ENCODE measurements around the gene MAP3K20. TPM values are rescaled to one million over a fixed set of nuclear protein-coding genes. Genes with fewer than 3 reads are reported as not detected.

The MAP3K20 gene
- total RNA-seq, 1 experiment from 2014 or later: 15.2 TPM

DNA sequence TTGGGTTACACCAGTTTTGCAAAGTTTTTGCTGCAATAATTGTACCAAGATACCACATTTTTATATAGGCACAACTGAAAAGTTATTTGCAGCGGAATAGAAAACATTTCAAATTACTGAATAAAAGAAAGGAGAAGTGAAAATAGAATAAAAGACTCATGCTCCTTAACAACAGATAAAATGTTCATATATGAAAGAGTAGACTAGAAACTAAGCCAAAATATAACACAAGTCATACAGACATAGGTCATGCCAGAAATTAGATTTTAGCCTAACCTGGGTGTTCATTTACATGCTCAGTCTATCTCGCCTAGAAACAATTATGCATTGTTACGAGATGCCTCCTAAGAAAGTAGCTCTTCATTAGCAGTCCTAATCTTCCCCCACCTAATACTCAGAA lies 16.4 kb upstream of the MAP3K20 start:
- ATAC-seq (no peak), DNase-seq (ENCODE audit: low spot score) (no peak)
- H3K27me3 Mint-ChIP-seq (ENCODE audit: low read depth): peaks cover 5% of the 10 kb centered on the region; the same call in 1 of the 2 replicates
- H3K36me3 Mint-ChIP-seq: no peaks in the 10 kb centered on the region
- H3K4me1 Mint-ChIP-seq: peaks cover 7% of the 10 kb centered on the region
- POLR2A ChIA-PET: no interaction called here
- H3K9me3 Mint-ChIP-seq: peaks cover 9% of the 10 kb centered on the region
- TF ChIP-seq, protein P1, sequence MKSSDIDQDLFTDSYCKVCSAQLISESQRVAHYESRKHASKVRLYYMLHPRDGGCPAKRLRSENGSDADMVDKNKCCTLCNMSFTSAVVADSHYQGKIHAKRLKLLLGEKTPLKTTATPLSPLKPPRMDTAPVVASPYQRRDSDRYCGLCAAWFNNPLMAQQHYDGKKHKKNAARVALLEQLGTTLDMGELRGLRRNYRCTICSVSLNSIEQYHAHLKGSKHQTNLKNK (CRISPR knock-in tag; IDR thresholded peaks at IDR 0.05): no peak
- TF ChIP-seq CREM (CRISPR knock-in tag; IDR thresholded peaks at IDR 0.05) (no peak), ZNF121 (CRISPR knock-in tag; IDR thresholded peaks at IDR 0.05) (no peak), FOXJ3 (CRISPR knock-in tag; IDR thresholded peaks at IDR 0.05; ENCODE audit: borderline replicate concordance) (no peak), SMAD3 (CRISPR knock-in tag; IDR thresholded peaks at IDR 0.05; ENCODE audit: borderline replicate concordance) (no peak), GABPB1 (CRISPR knock-in tag; IDR thresholded peaks at IDR 0.05) (no peak), SP1 (CRISPR knock-in tag; conservative IDR thresholded peaks at IDR 0.05) (no peak), CREB1 (CRISPR knock-in tag; IDR thresholded peaks at IDR 0.05) (no peak), ELF4 (CRISPR knock-in tag; IDR thresholded peaks at IDR 0.05; ENCODE audit: low read depth) (no peak), TEAD4 (CRISPR knock-in tag; IDR thresholded peaks at IDR 0.05) (no peak), ATF1 (CRISPR knock-in tag; IDR thresholded peaks at IDR 0.05) (no peak), NFYB (CRISPR knock-in tag; conservative IDR thresholded peaks at IDR 0.05; ENCODE audit: low read depth) (no peak), SOX15 (CRISPR knock-in tag; IDR thresholded peaks at IDR 0.05) (no peak), NR1H2 (CRISPR knock-in tag; IDR thresholded peaks at IDR 0.05) (no peak)
- TF ChIP-seq, protein P2, sequence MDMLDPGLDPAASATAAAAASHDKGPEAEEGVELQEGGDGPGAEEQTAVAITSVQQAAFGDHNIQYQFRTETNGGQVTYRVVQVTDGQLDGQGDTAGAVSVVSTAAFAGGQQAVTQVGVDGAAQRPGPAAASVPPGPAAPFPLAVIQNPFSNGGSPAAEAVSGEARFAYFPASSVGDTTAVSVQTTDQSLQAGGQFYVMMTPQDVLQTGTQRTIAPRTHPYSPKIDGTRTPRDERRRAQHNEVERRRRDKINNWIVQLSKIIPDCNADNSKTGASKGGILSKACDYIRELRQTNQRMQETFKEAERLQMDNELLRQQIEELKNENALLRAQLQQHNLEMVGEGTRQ (CRISPR knock-in tag; IDR thresholded peaks at IDR 0.05): no peak
- TF ChIP-seq, protein P3, sequence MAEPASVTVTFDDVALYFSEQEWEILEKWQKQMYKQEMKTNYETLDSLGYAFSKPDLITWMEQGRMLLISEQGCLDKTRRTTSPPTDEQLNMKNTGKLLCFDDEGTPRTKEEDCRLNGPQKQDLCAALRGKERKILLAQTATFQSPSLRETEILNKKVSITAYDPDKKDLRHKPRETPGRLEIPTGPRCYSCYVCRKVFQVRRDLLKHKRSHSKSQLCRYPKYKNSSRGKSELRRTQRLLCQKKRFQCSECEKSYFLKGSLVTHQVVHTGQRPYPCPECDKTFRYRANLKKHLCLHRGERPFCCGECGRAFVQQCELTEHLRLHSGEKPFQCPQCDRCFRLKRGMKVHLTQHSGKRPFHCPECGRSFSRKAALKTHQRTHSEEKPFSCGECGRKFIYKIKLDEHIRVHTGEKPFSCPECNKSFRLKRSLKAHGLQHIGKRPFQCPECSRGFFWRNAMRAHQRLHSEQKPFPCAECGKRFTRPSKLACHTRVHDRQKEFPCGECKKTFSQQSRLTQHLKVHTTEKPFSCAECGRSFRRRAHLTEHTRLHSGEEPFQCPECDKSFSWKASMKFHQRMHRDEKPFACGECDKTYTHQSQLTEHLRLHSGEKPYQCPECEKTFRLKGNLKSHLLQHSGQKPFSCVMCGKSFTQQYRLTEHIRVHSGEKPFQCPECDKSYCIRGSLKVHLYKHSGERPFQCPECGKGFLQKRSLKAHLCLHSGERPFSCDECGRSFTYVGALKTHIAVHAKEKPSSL (CRISPR knock-in tag; conservative IDR thresholded peaks at IDR 0.05): no peak
- TF ChIP-seq, protein P4, sequence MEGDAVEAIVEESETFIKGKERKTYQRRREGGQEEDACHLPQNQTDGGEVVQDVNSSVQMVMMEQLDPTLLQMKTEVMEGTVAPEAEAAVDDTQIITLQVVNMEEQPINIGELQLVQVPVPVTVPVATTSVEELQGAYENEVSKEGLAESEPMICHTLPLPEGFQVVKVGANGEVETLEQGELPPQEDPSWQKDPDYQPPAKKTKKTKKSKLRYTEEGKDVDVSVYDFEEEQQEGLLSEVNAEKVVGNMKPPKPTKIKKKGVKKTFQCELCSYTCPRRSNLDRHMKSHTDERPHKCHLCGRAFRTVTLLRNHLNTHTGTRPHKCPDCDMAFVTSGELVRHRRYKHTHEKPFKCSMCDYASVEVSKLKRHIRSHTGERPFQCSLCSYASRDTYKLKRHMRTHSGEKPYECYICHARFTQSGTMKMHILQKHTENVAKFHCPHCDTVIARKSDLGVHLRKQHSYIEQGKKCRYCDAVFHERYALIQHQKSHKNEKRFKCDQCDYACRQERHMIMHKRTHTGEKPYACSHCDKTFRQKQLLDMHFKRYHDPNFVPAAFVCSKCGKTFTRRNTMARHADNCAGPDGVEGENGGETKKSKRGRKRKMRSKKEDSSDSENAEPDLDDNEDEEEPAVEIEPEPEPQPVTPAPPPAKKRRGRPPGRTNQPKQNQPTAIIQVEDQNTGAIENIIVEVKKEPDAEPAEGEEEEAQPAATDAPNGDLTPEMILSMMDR (IDR thresholded peaks at IDR 0.05): no peak
- TF ChIP-seq, protein P5, sequence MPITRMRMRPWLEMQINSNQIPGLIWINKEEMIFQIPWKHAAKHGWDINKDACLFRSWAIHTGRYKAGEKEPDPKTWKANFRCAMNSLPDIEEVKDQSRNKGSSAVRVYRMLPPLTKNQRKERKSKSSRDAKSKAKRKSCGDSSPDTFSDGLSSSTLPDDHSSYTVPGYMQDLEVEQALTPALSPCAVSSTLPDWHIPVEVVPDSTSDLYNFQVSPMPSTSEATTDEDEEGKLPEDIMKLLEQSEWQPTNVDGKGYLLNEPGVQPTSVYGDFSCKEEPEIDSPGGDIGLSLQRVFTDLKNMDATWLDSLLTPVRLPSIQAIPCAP (CRISPR knock-in tag; IDR thresholded peaks at IDR 0.05): no peak
- TF ChIP-seq, protein P6, sequence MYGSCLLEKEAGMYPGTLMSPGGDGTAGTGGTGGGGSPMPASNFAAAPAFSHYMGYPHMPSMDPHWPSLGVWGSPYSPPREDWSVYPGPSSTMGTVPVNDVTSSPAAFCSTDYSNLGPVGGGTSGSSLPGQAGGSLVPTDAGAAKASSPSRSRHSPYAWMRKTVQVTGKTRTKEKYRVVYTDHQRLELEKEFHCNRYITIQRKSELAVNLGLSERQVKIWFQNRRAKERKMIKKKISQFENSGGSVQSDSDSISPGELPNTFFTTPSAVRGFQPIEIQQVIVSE (CRISPR knock-in tag; IDR thresholded peaks at IDR 0.05; ENCODE audit: borderline replicate concordance): no peak
- no peak overlapping the region for H3K4me3 Mint-ChIP-seq
- no peak overlapping the region for H3K27ac Mint-ChIP-seq
- CTCF ChIA-PET: interaction anchor here (0.6 kb wide), 1 partner anchor 678 kb away, joined by 3 read pairs; no protein-coding TSS in a partner anchor

DNA sequence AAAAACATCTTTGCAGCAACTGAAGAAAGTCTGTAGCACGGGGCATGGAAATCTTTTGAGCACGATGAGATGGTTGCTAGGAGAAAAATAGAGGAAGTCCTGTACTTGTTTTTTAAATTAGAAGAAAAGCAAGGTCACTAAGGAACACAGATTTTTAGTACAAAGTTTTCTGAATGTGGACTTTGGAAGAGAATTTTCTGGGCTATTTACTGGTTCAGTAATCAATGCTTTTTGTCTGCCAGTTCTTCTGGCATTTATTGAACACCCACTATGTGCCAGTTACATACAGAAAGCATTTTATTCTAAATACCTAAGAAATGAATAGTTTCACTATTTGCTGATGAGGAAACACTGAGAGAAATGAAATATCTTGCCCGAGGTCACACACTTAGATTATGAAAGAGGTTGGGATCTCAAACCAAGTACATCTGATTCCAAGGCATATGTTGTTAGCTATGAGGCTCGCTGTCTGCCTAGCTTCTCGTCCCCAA lies 15.6 kb upstream of the MAP3K20 start:
- ATAC-seq: no peak
- TF ChIP-seq, protein P7, sequence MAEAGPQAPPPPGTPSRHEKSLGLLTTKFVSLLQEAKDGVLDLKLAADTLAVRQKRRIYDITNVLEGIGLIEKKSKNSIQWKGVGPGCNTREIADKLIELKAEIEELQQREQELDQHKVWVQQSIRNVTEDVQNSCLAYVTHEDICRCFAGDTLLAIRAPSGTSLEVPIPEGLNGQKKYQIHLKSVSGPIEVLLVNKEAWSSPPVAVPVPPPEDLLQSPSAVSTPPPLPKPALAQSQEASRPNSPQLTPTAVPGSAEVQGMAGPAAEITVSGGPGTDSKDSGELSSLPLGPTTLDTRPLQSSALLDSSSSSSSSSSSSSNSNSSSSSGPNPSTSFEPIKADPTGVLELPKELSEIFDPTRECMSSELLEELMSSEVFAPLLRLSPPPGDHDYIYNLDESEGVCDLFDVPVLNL (CRISPR knock-in tag; IDR thresholded peaks at IDR 0.05; ENCODE audit: borderline replicate concordance, low read depth): no peak
- TF ChIP-seq, protein P8, sequence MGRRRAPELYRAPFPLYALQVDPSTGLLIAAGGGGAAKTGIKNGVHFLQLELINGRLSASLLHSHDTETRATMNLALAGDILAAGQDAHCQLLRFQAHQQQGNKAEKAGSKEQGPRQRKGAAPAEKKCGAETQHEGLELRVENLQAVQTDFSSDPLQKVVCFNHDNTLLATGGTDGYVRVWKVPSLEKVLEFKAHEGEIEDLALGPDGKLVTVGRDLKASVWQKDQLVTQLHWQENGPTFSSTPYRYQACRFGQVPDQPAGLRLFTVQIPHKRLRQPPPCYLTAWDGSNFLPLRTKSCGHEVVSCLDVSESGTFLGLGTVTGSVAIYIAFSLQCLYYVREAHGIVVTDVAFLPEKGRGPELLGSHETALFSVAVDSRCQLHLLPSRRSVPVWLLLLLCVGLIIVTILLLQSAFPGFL (CRISPR knock-in tag; IDR thresholded peaks at IDR 0.05; ENCODE audit: borderline replicate concordance): no peak
- TF ChIP-seq SMAD3 (CRISPR knock-in tag; IDR thresholded peaks at IDR 0.05; ENCODE audit: borderline replicate concordance): no peak
- no peak for TF ChIP-seq TCF7 (CRISPR knock-in tag; IDR thresholded peaks at IDR 0.05; ENCODE audit: low read depth)
- TF ChIP-seq FOXK1 (CRISPR knock-in tag; IDR thresholded peaks at IDR 0.05): no peak
- TF ChIP-seq NR3C1 (CRISPR knock-in tag; conservative IDR thresholded peaks at IDR 0.05; ENCODE audit: low read depth): no peak

More for the DNA sequence above, 15.6 kb upstream of the MAP3K20 start:
- peaks cover 5% of the 10 kb centered on the region; the same call in 1 of the 2 replicates for H3K27me3 Mint-ChIP-seq (ENCODE audit: low read depth)
- no peaks in the 10 kb centered on the region for H3K36me3 Mint-ChIP-seq
- ChIA-PET POLR2A (no interaction called here), CTCF (no interaction called here)
- H3K4me1 Mint-ChIP-seq: peaks cover 7% of the 10 kb centered on the region
- no peak overlapping the region for H3K27ac Mint-ChIP-seq
- no peak overlapping the region for H3K4me3 Mint-ChIP-seq
- DNase-seq (ENCODE audit: low spot score): no peak
- peaks cover 9% of the 10 kb centered on the region for H3K9me3 Mint-ChIP-seq

Measured in WTC11 (cell line).